OCI-LY7 (cell line): ENCODE measurements around the gene SMARCA2. TPM values are rescaled to one million over a fixed set of nuclear protein-coding genes. Genes with fewer than 3 reads are reported as not detected.

Experiments used
- BruUV-seq: library from RNA; stranded (reverse); fragments of 400-500 nt; replicated peaks from 2 replicates; lab custom pipeline; 2021; lab: Mats Ljungman, UMichigan
- CTCF ChIA-PET: fragments of 300-600 bp; sonication (Branson Sonifier 250); formaldehyde crosslinking; loops from one replicate; lab custom pipeline; 2022; ENCODE audit warnings: antibody characterized with exemption; ENCODE audit not compliant: unreplicated experiment; lab: Charles Lee
- POLR2A ChIA-PET: fragments of 300-600 bp; sonication (Branson Sonifier 250); formaldehyde crosslinking; loops from one replicate; lab custom pipeline; 2022; ENCODE audit warnings: antibody characterized with exemption; lab: Charles Lee
- DNase-seq: peaks from one replicate; pipeline ENCODE4 v3.0.0-alpha.2; 2015; ENCODE audit warnings: low spot score
- H2AFZ ChIP-seq: fragments of 200-600 bp; sonication (generic), shearing (Covaris generic); 2 replicates; pipeline ENCODE4 v1.6.1; 2014; ENCODE audit warnings: mild to moderate bottlenecking, antibody characterized with exemption, low read length, moderate library complexity
- H3K27ac ChIP-seq: fragments of 200-600 bp; sonication (generic); 2 replicates; pipeline ENCODE4 v1.5.1; 2014; ENCODE audit warnings: mixed run types, low read depth, mild to moderate bottlenecking, moderate library complexity, low read length, inconsistent platforms; ENCODE audit not compliant: poor library complexity, severe bottlenecking
- H3K36me3 ChIP-seq: fragments of 200-600 bp; sonication (generic); 2 replicates; pipeline ENCODE4 v1.6.1; 2014; ENCODE audit warnings: mild to moderate bottlenecking, antibody characterized with exemption, low read length, moderate library complexity, mixed read lengths; ENCODE audit not compliant: insufficient read depth
- H3K4me1 ChIP-seq: fragments of 200-600 bp; sonication (generic); 2 replicates; pipeline ENCODE4 v1.5.1; 2014; ENCODE audit warnings: mild to moderate bottlenecking, low read length; ENCODE audit not compliant: insufficient read depth, poor library complexity, severe bottlenecking
- H3K4me2 ChIP-seq: fragments of 200-600 bp; sonication (generic); 2 replicates; pipeline ENCODE4 v1.6.1; 2014; ENCODE audit warnings: mild to moderate bottlenecking, low read length
- H3K4me3 ChIP-seq: fragments of 200-600 bp; sonication (generic); 2 replicates; pipeline ENCODE4 v1.5.1; 2014; ENCODE audit warnings: mild to moderate bottlenecking, low read depth, low read length; ENCODE audit not compliant: poor library complexity, severe bottlenecking
- H3K79me2 ChIP-seq: fragments of 200-600 bp; sonication (generic); 2 replicates; pipeline ENCODE4 v1.6.1; 2016; ENCODE audit warnings: low read depth, mild to moderate bottlenecking, low read length, moderate library complexity, mixed read lengths; ENCODE audit not compliant: insufficient read depth
- H3K9me2 ChIP-seq: fragments of 200-600 bp; sonication (generic); 2 replicates; pipeline ENCODE4 v1.6.1; 2016; ENCODE audit warnings: mild to moderate bottlenecking, low read length, mixed read lengths; ENCODE audit not compliant: insufficient read depth
- H3K9me3 ChIP-seq: fragments of 200-600 bp; sonication (generic); 2 replicates; pipeline ENCODE4 v1.6.1; 2014; ENCODE audit warnings: mild to moderate bottlenecking, mixed run types, low read length, mixed read lengths
- H4K20me1 ChIP-seq: fragments of 200-600 bp; sonication (generic); 2 replicates; pipeline ENCODE4 v1.6.1; 2014; ENCODE audit warnings: mild to moderate bottlenecking, antibody characterized with exemption, low read length, moderate library complexity, mixed read lengths; ENCODE audit not compliant: insufficient read depth
- EZH2phosphoT487 ChIP-seq: fragments of 200-600 bp; sonication (generic); IDR thresholded peaks from 2 replicates; pipeline ENCODE4 v1.6.1; 2018; ENCODE audit warnings: low read depth, borderline replicate concordance, mild to moderate bottlenecking, mixed run types, antibody characterized with exemption, low read length, moderate library complexity, mixed read lengths
- intact Hi-C: fragments of 100-400 bp; cut with micrococcal nuclease; formaldehyde crosslinking; loops from one replicate; pipeline ENCODE4 v1.10.0; 2022; ENCODE audit not compliant: unreplicated experiment
- total RNA-seq, 2 experiments: library from RNA; depleted of rRNA in 1 of 2; stranded (reverse); fragments of >200 nt in 1 of 2; shearing (Covaris generic) in 1 of 2; gene quantifications; 2 replicates each; pipeline ENCODE4 v1.2.3, GENCODE V29; 2014 to 2022
- TF ChIP-seq, protein P1 (sequence below): fragments of 200-600 bp; sonication (generic); conservative IDR thresholded peaks from 2 replicates; pipeline ENCODE4 v1.5.1; 2014; ENCODE audit warnings: mild to moderate bottlenecking, antibody characterized with exemption, low read length, moderate library complexity, mixed read lengths

SMARCA2 gene
- total RNA-seq, 2 experiments from 2014 or later = 54.8 to 80.6 TPM

- H3K4me2 ChIP-seq = no peak overlapping the region
- no peak overlapping the region for H3K27ac ChIP-seq
- H2AFZ ChIP-seq = no peak overlapping the region
- BruUV-seq = no TSS peak
- ChIA-PET CTCF (no interaction called here), POLR2A (no interaction called here)
- H3K79me2 ChIP-seq = no peaks in the 10 kb centered on the region
- DNase-seq = no peak
- peaks cover 5% of the 10 kb centered on the region; the same call in 1 of the 2 replicates for H4K20me1 ChIP-seq
- no peaks in the 10 kb centered on the region for H3K9me3 ChIP-seq
- no peak overlapping the region for H3K4me3 ChIP-seq
- intact Hi-C loops = no loop called here
- H3K9me2 ChIP-seq = no peaks in the 10 kb centered on the region
- H3K4me1 ChIP-seq = peaks cover 6% of the 10 kb centered on the region
- TF ChIP-seq EZH2phosphoT487 = no peak
- TF ChIP-seq, protein P1, sequence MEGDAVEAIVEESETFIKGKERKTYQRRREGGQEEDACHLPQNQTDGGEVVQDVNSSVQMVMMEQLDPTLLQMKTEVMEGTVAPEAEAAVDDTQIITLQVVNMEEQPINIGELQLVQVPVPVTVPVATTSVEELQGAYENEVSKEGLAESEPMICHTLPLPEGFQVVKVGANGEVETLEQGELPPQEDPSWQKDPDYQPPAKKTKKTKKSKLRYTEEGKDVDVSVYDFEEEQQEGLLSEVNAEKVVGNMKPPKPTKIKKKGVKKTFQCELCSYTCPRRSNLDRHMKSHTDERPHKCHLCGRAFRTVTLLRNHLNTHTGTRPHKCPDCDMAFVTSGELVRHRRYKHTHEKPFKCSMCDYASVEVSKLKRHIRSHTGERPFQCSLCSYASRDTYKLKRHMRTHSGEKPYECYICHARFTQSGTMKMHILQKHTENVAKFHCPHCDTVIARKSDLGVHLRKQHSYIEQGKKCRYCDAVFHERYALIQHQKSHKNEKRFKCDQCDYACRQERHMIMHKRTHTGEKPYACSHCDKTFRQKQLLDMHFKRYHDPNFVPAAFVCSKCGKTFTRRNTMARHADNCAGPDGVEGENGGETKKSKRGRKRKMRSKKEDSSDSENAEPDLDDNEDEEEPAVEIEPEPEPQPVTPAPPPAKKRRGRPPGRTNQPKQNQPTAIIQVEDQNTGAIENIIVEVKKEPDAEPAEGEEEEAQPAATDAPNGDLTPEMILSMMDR = no peak
- peaks cover 50% of the 10 kb centered on the region for H3K36me3 ChIP-seq
Observed at GRCh38 chr9:2127486-2127885, 112.3 kb downstream of the SMARCA2 start.

- POLR2A ChIA-PET = no interaction called here
- Histone ChIP-seq H2AFZ (no peak overlapping the region), H3K4me1 (peaks cover 6% of the 10 kb centered on the region), H3K4me3 (no peak overlapping the region), H3K9me2 (no peaks in the 10 kb centered on the region), H3K27ac (no peak overlapping the region), H3K9me3 (no peaks in the 10 kb centered on the region), H3K79me2 (peaks cover 2% of the 10 kb centered on the region; the same call in 1 of the 2 replicates), H3K36me3 (peaks cover 50% of the 10 kb centered on the region), H3K4me2 (no peak overlapping the region), H4K20me1 (peaks cover 5% of the 10 kb centered on the region; the same call in 1 of the 2 replicates)
- intact Hi-C loops = no loop called here
- BruUV-seq = no TSS peak
- CTCF ChIA-PET = no interaction called here
- DNase-seq = no peak
- no peak for TF ChIP-seq EZH2phosphoT487
- TF ChIP-seq, protein P1 = no peak
Observed at GRCh38 chr9:2128141-2128540, 113.0 kb downstream of the SMARCA2 start.

DNA sequence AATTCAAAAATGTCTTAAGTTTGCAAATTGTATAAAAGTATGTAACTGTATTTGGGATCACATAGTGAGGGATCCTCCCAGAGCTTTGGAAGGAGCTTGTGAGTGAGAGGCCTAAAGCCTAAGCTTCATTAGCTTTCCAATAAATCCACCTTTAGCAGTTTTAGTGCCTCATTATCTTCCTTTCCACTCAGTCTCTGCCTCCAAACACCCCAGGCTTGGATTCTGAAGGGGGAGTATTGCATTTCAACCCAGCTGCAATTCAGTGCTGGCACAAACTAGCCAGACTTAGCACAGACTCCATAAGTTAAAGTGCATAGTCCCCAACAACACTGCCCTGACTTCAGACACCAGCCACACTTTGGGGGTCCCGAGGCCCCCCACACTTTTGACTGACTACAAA, 113.5 kb downstream of the SMARCA2 start:
- Histone ChIP-seq H3K4me3 (no peak overlapping the region), H3K9me3 (no peaks in the 10 kb centered on the region), H3K27ac (no peak overlapping the region), H3K9me2 (no peaks in the 10 kb centered on the region), H4K20me1 (peaks cover 5% of the 10 kb centered on the region; the same call in 1 of the 2 replicates), H3K4me1 (peaks cover 6% of the 10 kb centered on the region), H3K4me2 (no peak overlapping the region), H2AFZ (no peak overlapping the region), H3K36me3 (peaks cover 50% of the 10 kb centered on the region), H3K79me2 (peaks cover 2% of the 10 kb centered on the region; the same call in 1 of the 2 replicates)
- DNase-seq = no peak
- ChIA-PET CTCF (no interaction called here), POLR2A (no interaction called here)
- no TSS peak for BruUV-seq
- TF ChIP-seq EZH2phosphoT487 = no peak
- TF ChIP-seq, protein P1 = no peak
- intact Hi-C loops = no loop called here
